NCI-H1694 (cell line): Measurements from ENCODE around the gene BTF3L4.
A peak's percentile ranks its signal among the peaks of the same experiment; 100 is the strongest.

ENCODE experiments used
- DNase-seq: peaks from one replicate; lab custom pipeline; 2025; lab: John Stamatoyannopoulos, UW

Gene BTF3L4

DNA sequence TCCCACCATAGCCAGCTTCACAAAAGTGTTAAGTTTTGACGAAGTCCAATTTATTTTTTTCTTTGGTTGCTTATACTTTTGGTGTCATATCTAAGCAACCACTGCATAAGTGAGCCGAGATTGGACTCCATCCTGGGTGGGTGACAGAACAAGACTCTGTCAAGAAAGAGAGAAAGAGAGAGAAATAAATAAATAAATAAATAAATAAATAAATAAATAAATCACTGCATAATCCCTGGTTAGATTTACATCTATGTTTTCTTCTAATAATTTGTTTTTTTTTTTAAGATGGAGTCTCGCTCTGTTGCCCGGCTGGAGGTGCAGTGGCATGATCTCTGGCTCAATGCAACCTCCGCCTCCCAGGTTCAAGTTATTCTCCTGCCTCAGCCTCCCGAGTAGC lies 67.5 kb downstream of the BTF3L4 start:
- no peak for DNase-seq

GRCh38 chr1:52125736-52126359 lies 69.8 kb downstream of the BTF3L4 start:
- DNase-seq, result no peak

DNA sequence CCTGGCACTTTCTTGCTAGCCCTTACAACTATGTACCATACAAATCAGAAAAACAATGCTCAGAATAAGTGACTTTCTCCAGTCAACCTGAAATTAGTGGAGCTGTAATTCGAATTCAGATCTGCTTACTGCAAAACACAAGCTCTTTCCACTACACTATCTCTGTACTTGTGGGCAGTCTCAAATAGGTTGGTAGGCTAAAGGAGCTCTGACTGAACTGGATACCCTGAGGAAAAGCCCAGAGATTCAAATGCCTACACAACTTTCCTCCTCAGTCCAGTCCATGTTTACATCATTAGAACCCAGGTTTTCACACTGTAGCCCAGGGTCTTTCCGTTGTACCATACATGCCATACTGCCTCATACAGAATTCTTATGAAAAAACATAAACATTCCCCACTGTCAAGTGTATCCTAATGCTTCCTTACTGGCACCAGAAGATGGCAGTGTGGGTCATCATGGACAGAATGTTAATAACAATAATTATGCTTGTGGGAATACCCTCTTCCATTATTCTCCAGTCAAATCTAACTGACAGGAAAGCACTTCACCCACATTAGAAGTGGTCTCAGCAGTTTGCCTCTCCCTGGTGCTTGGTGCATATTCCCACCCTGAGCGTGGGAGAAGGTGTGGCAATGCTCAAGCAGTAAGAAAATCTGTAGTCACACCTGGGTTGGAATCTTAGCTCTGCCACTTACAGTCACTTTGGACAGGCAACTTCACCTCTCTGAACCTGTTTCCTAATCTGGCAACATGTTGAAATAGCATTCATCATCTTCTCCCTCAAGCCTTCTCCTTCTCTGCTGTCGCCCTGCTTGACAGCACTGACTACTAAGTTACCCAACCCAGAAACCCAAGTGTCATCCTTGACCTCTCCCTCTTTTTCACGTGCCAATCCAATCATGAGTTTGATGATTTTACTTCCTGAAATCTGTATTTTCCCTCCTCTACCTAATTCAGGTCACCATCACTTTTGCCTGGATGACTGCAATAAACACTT lies 71.4 kb downstream of the BTF3L4 start:
- DNase-seq, result peak; percentile 66

GRCh38 chr1:52139817-52140540 lies 83.9 kb downstream of the BTF3L4 start:
- DNase-seq, result no peak
